Measurements from ENCODE around the gene C2CD2.

C2CD2 gene

GRCh38 chr21:41913230-41913629, 40.6 kb downstream of the C2CD2 start:
- no peak for DNase-seq (ENCODE audit: low spot score)

GRCh38 chr21:41908829-41909228, 45.0 kb downstream of the C2CD2 start:
- no peak for DNase-seq (ENCODE audit: low spot score)

GRCh38 chr21:41907496-41908258, 46.1 kb downstream of the C2CD2 start:
- no peak for DNase-seq (ENCODE audit: low spot score)

- DNase-seq (ENCODE audit: low spot score): no peak
Measured at GRCh38 chr21:41906770-41907169, 47.0 kb downstream of the C2CD2 start.

- no peak for DNase-seq (ENCODE audit: low spot score)
Measured at GRCh38 chr21:41903559-41904351, 50.1 kb downstream of the C2CD2 start.

- no peak for DNase-seq (ENCODE audit: low spot score)
Measured at GRCh38 chr21:41902946-41903345, 50.9 kb downstream of the C2CD2 start.

- DNase-seq (ENCODE audit: low spot score): no peak
Measured at GRCh38 chr21:41901782-41902181, 52.0 kb downstream of the C2CD2 start.

GRCh38 chr21:41901099-41901498, 52.7 kb downstream of the C2CD2 start:
- DNase-seq (ENCODE audit: low spot score): no peak

- DNase-seq (ENCODE audit: low spot score): no peak
Measured at GRCh38 chr21:41900401-41900800, 53.4 kb downstream of the C2CD2 start.

GRCh38 chr21:41899426-41900202, 54.2 kb downstream of the C2CD2 start:
- no peak for DNase-seq (ENCODE audit: low spot score)

- DNase-seq (ENCODE audit: low spot score): no peak
Measured at GRCh38 chr21:41898998-41899397, 54.8 kb downstream of the C2CD2 start.

GRCh38 chr21:41897700-41898099, 56.1 kb downstream of the C2CD2 start:
- no peak for DNase-seq (ENCODE audit: low spot score)

- no peak for DNase-seq (ENCODE audit: low spot score)
Measured at GRCh38 chr21:41897047-41897669, 56.7 kb downstream of the C2CD2 start.

- no peak for DNase-seq (ENCODE audit: low spot score)
Measured at GRCh38 chr21:41895643-41896493, 58.0 kb downstream of the C2CD2 start.

- peak; percentile 10 for DNase-seq (ENCODE audit: low spot score)
Measured at GRCh38 chr21:41894922-41895557, 58.8 kb downstream of the C2CD2 start.

- no peak for DNase-seq (ENCODE audit: low spot score)
Measured at GRCh38 chr21:41894511-41894910, 59.3 kb downstream of the C2CD2 start.

- no peak for DNase-seq (ENCODE audit: low spot score)
Measured at GRCh38 chr21:41892726-41893125, 61.1 kb downstream of the C2CD2 start.

- DNase-seq (ENCODE audit: low spot score): no peak
Measured at GRCh38 chr21:41891132-41891531, 62.7 kb downstream of the C2CD2 start.

- DNase-seq (ENCODE audit: low spot score): no peak
Measured at GRCh38 chr21:41890355-41890754, 63.5 kb downstream of the C2CD2 start.

- no peak for DNase-seq (ENCODE audit: low spot score)
Measured at GRCh38 chr21:41888749-41889376, 65.0 kb downstream of the C2CD2 start.

All from kidney capillary endothelial cell (primary cell).